ENCODE measurements around the gene FBN3.

FBN3 gene

GRCh38 chr19:8023371-8023770 is 126.0 kb downstream of the FBN3 start:
- no peak overlapping the region for H3K4me3 ChIP-seq (replicated peaks; ENCODE audit: low read depth, low read length)
- DNase-seq (ENCODE audit: low read depth), result no peak
- TF ChIP-seq CTCF (IDR thresholded peaks at IDR 0.05; ENCODE audit: low read length, missing control alignments), result no peak

- TF ChIP-seq CTCF (IDR thresholded peaks at IDR 0.05; ENCODE audit: low read length, missing control alignments), result no peak
- no peak for DNase-seq (ENCODE audit: low read depth)
- H3K4me3 ChIP-seq (replicated peaks; ENCODE audit: low read depth, low read length), result no peak overlapping the region
Measured at GRCh38 chr19:8022275-8022674, 127.1 kb downstream of the FBN3 start.

- no peak for TF ChIP-seq CTCF (IDR thresholded peaks at IDR 0.05; ENCODE audit: low read length, missing control alignments)
- no peak overlapping the region for H3K4me3 ChIP-seq (replicated peaks; ENCODE audit: low read depth, low read length)
- no peak for DNase-seq (ENCODE audit: low read depth)
Measured at GRCh38 chr19:8021374-8021773, 128.0 kb downstream of the FBN3 start.

- no peak for DNase-seq (ENCODE audit: low read depth)
Measured at GRCh38 chr19:8020681-8021080, 128.7 kb downstream of the FBN3 start.

GRCh38 chr19:8017808-8018207 is 131.6 kb downstream of the FBN3 start:
- H3K4me3 ChIP-seq (replicated peaks; ENCODE audit: low read depth, low read length), result no peak overlapping the region
- no peak for TF ChIP-seq CTCF (IDR thresholded peaks at IDR 0.05; ENCODE audit: low read length, missing control alignments)
- DNase-seq (ENCODE audit: low read depth), result no peak

More at GRCh38 chr19:8020681-8021080, 128.7 kb downstream of the FBN3 start:
- H3K4me3 ChIP-seq (replicated peaks; ENCODE audit: low read depth, low read length), result no peak overlapping the region
- no peak for TF ChIP-seq CTCF (IDR thresholded peaks at IDR 0.05; ENCODE audit: low read length, missing control alignments)

Measured in fibroblast of pulmonary artery (primary cell).